Measurements from ENCODE around the gene NTPCR.
"Not testable (repeated sequence)": the region's sequence is repeated elsewhere in the genome, so short reads cannot be mapped to it uniquely, and the experiment has no call there.

DNA sequence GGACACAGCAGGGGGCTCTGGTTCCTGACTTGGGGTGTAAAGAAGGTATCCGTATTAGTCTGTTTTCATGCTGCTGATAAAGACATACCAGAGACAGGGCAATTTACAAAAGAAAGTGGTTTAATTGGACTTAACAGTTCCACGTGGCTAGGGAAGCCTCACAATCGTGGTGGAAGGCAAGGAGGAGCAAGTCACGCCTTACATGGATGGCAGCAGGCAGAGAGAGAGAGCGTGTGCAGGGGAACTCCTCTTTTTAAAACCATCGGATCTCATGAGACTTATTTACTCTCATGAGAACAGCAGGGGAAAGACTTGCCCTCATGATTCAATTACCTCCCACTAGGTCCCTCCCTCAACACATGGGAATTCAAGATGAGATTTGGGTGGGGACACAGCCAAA, 23.2 kb upstream of the NTPCR start:
- TF ChIP-seq, protein P1, sequence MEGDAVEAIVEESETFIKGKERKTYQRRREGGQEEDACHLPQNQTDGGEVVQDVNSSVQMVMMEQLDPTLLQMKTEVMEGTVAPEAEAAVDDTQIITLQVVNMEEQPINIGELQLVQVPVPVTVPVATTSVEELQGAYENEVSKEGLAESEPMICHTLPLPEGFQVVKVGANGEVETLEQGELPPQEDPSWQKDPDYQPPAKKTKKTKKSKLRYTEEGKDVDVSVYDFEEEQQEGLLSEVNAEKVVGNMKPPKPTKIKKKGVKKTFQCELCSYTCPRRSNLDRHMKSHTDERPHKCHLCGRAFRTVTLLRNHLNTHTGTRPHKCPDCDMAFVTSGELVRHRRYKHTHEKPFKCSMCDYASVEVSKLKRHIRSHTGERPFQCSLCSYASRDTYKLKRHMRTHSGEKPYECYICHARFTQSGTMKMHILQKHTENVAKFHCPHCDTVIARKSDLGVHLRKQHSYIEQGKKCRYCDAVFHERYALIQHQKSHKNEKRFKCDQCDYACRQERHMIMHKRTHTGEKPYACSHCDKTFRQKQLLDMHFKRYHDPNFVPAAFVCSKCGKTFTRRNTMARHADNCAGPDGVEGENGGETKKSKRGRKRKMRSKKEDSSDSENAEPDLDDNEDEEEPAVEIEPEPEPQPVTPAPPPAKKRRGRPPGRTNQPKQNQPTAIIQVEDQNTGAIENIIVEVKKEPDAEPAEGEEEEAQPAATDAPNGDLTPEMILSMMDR (IDR thresholded peaks at IDR 0.05) = not testable (repeated sequence)
- TF ChIP-seq POLR2A, EP300 (IDR thresholded peaks at IDR 0.05): not testable (repeated sequence)
